A549 (cell line): ENCODE measurements around the gene COPE.

ENCODE experiments used
- CTCF ChIP-seq: fragments of >200 bp; sonication (Bioruptor Twin); formaldehyde crosslinking; IDR thresholded peaks from 3 replicates; pipeline ENCODE4 v1.5.1; 2016
- PBX3 ChIP-seq: IDR thresholded peaks from 2 replicates; pipeline ENCODE4 v1.6.1; 2012
- RAD21 ChIP-seq, 2 experiments: fragments of >200 bp in 1 of 2; sonication (Bioruptor Twin) in 1 of 2; formaldehyde crosslinking in 1 of 2; IDR thresholded peaks in 1 of 2; conservative IDR thresholded peaks in 1 of 2; 2 replicates in 1 of 2; 3 replicates in 1 of 2; pipeline ENCODE4 v1.6.1; 2012 to 2018; ENCODE audit warnings: inconsistent platforms in 1 of 2
- REST ChIP-seq: fragments of 200-600 bp; sonication (generic); IDR thresholded peaks from 2 replicates; pipeline ENCODE4 v1.6.1; 2016; ENCODE audit warnings: antibody characterized with exemption, mild to moderate bottlenecking, moderate library complexity
- SMC3 ChIP-seq: fragments of >200 bp; sonication (Bioruptor Twin); formaldehyde crosslinking; IDR thresholded peaks from 3 replicates; pipeline ENCODE4 v1.6.1; 2018; ENCODE audit warnings: inconsistent platforms
- TP53 ChIP-seq: fragments of 250-450 bp; sonication (Bioruptor Pico); IDR thresholded peaks from 2 replicates; pipeline ENCODE4 v1.5.0; 2021; ENCODE audit warnings: mild to moderate bottlenecking, moderate library complexity

GRCh38 chr19:18919900-18920214, 670 bp upstream of the COPE start:
- no peak for TF ChIP-seq TP53 (CRISPR knock-in tag)
- no peak for TF ChIP-seq PBX3
- TF ChIP-seq CTCF = no peak
- TF ChIP-seq SMC3 = no peak
- no peak for TF ChIP-seq RAD21 (conservative IDR thresholded peaks at IDR 0.05 in 1 of 2, IDR thresholded peaks at IDR 0.05 in 1 of 2)
- no peak for TF ChIP-seq REST
